NCI-H128 (cell line): ENCODE results near the gene GNAO1.

Experiments used
- DNase-seq: peaks from one replicate; lab custom pipeline; 2025; ENCODE audit not compliant: unreplicated experiment; lab: John Stamatoyannopoulos, UW

GNAO1 gene

DNA sequence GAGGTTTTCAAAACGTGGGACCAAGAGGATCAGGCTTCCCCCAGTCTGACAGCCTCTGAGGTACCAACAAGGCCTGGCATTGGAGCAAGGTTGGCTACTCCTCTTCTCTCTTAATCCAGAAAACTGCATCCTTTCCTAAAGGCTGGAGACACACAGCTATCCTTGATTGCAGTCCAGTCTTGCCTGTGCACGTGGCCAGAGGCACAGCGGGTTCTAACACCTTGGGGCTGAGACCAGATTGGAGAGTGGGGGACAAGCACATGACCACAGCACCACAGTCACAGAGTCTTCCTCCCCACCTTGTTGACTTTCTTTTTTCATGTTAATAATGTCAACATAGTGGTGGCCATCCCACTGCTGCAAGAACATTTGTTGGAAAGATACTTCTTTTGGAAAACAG lies 46.9 kb downstream of the GNAO1 start:
- no peak for DNase-seq

DNA sequence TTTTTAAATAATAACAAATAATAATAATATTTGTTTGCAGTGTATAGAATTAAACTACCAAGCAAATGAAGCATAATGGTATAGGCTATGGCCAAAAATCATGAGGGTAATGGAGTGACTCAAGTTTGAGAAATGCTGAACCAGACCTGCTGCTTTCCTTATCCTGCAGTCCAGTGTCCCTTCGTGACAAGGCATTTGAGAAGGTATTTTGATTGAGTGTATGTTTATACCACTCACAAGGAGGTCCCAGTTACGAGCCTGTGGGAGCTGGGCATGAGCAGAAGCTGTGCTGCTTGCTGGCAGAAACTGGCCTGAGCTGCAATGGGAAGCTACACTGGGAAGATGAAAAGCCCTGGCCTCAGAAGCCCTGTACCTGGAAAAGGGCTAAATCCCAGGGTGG lies 50.3 kb downstream of the GNAO1 start:
- no peak for DNase-seq

DNA sequence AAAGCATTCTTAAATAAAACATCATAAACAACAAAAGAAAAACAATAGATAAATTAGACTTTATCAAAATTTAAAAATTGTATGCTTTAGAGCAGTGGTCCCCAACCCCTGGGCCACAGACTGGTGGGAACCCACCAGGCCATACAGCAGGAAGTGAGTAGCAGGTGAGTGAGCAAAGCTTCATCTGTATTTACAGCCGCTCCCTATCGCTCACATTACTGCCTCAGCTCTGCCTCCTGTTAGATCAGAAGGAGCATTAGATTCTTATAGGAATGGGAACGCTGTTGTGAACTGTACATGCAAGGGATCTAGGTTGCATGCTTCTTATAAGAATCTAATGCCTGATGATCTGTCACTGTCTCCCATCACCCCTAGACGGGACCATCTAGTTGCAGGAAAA lies 51.5 kb downstream of the GNAO1 start:
- DNase-seq, result no peak

DNA sequence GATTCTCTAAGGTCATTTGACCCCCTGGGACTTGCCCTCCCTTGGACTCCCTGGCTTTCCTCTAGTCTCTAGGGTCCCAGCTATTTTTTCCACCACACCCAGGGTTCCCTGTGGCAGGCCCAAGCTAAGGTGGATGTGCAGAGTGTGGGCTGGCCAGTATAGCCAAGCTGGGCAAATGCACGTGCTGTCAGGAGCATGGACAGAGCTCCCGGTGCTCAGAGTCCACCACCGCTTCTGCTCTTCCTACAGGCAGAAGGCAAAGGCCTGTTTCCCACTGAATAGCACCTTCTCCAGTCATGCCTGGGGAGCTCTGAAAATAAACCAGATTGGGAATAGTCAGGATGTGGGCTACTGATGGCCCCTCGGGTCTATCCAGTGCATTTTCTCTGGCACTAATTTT lies 53.3 kb downstream of the GNAO1 start:
- DNase-seq, result no peak

DNA sequence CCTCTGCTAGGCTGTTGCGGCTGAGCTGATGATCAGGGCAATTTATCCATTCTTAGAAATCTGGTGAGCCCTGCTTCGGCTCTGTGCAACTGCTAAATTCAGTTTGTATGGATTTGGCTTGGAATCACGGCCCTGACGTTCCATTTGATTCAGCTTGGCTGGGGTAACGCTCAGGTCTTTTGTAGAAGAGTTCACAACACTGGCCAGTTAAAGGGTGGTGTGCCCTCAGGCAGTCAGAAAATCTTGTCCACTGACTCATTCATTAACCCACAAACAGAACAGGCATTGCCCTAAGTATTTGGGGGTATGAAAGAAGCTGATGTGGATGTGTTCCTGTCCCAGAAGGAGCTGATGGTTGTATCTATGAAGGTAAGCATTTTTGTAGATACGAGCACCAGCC lies 53.9 kb downstream of the GNAO1 start:
- DNase-seq, result no peak

DNA sequence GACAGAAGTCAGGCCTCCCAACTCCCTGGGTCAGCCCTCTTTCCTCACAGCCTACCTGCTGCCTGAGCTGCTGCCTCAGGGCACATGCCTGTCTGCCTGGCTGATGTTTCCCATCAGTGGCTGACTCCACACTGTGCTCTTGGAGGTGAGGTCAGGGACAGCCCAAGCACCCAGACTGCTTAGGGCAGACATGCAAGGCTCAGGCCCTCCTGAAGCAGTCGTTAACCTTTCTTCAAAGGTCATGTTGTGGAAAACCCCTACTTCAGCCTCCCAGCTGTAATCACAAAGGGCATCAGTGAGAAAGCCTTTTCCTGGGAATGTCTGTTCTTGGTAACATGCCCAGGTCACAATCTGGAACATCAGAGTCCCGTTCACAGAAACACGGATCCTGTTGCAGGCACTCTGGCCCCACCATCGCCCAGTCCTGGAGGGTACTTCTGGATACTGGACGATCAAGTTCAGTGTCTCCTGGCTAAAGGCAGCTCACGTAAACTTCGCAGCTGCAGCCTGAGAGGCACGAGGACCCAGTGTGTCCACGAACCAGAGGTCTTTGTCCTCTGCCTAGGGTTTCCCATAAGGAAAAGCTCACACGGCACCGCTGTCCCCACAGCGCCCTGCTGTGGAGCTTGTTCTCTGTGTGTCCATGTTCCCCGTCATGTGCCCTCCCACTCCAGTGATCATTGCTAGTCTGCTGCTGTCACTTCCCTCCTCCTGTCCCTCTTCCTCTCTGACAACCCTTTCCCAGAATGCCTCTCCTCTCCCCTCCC lies 54.9 kb downstream of the GNAO1 start:
- no peak for DNase-seq

DNA sequence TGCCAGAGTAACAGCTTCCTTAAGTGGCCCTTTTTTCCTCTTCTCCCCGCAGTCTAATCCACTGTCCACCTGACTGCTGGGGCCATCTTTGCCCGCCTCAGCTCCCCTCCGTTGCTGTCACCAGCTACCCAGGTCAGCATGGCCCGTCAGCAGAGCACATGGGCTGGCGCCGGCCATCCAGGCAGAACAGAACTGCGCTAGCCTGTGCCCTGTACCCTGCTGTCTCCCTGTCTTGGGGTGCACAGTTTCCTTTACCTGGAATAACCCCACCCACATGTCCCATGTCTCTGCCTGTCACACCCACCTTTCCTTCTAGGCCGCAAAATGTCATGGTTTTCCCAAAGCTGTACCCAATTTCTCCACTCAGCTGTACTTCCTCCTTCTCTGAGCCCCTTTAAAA lies 55.7 kb downstream of the GNAO1 start:
- no peak for DNase-seq

DNA sequence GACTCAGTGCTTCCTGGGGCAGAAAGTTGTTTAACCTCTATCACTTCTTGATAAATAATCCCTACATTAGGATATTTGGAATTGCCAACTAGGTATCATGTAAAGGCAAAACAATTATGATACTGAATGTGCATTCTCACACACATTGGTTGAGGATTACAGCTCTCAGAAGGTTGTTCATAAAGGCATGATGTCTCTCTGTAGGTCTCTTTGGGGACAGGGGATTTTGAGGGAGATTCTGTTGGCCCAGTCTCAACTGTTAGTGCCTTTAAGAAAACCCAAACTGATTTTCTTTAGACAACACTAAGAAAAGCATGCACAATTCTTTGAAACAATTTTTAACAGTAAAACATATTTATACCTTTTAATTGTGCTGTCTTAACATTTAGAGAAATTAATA lies 56.5 kb downstream of the GNAO1 start:
- no peak for DNase-seq

DNA sequence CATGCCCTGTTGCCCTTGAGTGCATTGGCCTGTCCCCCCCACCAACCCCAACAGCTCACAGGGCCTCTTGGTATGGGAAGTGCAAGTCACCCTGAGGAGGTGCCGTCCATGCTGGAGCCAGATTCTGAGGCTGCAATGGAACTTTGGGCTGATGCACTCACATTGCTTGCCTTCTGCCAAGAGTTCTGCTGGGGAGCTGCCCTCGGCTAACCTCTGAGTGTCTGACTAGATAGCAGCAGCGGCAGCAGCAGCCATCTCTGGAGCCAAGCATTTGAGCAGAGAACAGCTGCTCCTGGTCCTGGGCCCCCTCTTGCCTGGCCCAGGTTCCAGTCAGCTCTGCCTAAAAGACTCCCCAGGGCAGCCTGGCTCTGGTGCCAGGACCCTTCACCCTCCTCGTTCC lies 61.5 kb downstream of the GNAO1 start:
- no peak for DNase-seq

DNA sequence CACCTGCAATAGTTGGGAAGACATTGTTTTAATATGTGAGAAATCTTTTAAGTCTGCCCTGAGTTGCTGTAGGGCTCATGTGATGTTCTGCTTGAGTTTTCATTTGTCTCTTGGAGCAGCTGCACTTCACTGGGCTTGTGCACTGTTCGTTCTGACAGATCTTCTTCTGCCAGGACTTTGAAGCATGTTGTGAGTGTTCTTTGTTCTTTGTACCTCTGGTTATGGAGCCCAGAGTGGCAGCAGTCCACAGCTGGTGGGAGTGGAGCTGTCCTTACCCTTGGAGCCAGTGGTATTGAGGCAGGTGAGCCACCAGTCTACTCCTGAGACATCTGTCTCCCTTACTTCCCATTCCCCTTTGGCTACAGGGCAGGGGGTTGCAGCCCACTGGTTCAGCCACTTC lies 64.6 kb downstream of the GNAO1 start:
- DNase-seq, result no peak

DNA sequence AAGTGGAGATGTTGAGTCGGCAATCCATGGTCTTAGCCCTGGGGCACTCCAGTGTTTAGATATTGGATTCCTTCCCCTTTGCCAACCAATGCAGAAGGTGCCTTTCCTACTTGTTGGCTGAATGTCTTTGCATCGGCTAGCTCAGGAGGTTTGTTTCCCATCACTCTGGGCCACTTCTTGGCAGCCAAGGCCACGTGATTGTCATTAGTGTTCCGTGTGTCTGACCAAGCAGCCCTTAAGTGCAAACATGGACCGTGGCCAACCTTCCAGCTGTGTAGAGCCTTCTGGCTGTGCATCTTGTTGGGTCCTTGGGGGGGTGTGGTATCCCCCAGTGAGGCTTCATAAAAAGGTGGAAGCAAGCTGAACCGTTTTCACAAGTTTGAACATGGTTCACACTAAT lies 66.0 kb downstream of the GNAO1 start:
- no peak for DNase-seq

DNA sequence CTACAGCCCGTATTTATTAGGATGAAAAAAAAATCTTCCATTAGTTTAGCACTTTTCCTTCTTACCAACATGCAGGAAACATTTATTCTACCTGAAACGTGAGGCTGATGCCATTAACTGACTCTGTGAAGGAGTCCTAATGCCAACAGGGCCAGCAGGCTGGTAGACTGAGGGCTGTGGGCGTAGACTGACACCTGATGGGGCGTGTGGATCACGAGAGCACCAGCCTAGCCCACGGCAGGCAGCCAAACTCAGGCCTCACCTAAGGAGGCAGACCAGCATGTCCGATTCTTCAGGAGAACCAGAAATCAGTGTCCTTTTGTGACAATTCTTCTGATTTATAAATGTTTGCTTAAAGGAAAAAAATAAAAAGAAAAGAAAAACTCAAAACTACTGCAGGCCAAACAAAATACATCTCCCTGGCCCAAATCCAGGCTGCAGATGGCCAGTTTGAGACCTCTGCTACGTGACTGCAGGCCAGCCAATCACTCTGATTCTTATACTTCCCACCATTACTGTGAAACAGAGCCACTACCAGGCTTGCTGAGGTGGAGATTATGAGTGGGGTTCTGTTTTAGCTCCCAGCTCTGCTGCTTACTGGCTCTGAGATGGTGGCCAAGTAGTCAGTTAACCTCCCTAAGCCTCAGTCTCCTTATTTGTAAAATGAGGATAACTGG lies 66.5 kb downstream of the GNAO1 start:
- no peak for DNase-seq

DNA sequence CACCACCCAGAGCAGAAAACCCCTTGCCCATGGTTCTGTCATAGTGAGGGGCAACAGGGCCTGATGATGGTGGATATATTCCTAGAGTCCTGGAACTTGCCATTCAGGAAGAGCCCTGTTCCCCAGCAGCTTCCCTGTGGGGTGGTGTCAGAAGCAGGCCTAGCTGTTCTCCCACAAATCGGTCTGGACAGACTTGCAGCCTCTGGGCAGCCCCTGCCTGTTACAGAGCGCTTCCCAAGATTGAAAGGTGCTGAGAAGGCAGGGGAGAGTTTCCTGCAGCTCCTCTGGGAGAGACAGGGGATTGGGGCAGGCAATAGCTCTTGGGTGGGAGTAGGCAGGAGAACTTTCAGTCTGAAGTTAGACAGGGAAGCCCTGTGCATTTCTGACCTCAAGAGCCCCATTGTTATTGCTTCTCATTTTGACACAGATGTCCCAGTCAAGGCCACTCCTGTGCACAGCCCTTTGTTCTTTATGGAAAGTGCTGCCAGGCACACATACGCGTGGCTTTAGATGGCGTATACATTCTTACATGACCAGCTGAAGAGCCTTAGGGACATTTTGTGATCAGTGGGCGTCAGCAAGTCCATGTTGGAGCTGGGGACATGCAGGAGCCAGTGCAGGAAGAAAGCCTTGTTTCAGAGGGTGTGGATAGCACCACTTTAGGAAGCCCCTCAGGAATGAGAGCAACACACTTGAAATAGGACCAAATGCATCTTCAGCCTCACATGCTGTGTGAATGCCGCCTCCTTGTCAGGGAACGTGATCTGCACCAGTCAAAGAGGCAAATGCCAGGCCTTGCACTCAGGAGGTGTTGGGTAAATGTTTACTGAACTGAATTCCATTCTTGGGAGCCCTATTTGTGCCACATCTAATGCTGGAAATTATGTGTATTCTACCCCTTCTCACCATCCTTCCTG lies 67.5 kb downstream of the GNAO1 start:
- DNase-seq, result no peak

DNA sequence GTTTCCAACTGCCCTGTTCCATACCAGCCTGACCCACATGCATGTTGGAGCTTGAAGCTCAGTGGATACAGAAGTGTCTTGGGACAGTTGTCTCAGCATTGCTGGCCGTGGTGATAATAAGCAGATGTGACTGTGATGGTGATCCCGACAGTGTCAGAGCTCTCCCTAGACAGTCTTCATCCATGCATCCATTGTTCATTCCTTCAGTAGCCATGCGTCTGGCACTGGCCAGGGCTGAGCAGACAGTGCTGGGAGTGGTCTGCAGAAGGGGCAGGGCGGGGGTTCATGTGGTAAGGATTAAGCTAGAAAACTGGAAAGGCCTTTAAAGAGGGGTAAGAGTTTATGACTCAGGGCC lies 68.1 kb downstream of the GNAO1 start:
- DNase-seq, result no peak

DNA sequence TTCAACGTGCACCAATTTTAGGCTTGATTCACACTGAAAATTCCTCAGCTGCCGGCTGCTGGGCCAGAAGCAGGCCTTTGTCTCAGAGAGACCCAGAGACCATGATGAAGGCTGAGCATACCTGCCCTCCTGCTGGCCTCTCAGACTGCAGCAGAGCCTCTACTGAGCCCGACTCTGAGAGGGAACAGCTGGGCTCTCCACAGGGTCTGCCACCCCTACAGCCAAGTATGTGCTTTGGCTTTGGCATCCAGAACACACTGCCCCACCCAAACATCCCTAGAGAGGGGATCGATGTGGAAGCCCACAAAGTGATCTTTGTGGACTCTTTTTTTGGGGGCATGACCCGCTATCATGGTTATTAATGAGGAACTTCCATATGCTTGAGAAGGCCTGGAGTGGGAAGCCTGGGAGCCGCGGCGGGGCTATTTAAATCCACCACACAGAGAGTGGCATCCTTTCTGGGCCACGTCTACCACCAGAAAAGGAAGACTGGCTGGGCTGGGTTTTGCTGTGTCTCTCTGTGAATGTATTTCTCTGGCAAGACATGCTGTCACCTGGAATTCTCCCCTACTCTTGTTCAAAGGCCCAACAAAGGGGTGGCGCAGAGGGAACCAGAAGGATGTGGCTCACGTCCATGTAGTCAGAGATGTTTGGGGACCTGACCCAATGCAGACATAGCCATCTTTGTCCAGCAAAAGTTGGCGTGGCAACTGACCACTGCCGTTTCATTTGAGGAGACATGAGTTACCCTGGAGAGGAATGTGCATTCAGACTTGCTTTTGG lies 69.3 kb downstream of the GNAO1 start:
- DNase-seq, result no peak

DNA sequence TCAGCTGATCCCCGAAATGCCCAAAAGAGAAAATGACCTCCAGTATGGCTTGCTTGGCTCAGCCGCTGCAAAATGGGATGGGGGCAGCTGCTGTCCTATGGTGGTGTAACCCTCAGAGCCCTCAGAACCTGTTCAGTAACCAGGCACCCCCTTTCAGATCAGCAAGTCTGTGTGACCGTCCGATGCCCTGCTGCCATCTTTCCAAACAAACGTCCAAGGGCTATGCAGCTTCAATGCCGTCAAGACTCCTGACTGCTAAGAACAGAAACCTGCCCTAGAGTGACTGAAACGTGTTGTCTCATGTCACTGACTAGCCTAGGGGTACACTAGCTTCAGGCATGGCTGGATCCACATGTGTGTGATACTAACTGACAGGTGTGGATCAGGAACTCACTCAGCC lies 70.4 kb downstream of the GNAO1 start:
- DNase-seq, result no peak

DNA sequence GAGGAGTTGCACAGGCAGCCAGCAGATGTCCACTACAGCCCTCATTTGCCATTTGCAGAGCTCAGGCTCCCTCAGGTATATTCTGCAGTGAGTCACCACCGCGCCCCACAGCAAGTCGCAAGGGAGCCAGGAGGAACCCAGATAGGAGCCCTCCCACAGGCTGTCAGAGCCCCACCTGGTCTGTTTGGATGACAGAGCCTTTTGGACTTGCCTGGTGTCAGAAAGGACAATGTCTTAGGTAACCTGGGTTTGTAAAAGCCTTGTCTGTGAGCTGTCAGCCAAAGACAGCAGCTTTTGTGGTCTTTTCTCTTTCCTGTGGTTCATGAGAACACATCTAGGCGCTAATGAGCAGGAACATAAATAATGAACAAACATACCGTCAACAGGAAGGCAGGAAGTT lies 70.9 kb downstream of the GNAO1 start:
- no peak for DNase-seq

DNA sequence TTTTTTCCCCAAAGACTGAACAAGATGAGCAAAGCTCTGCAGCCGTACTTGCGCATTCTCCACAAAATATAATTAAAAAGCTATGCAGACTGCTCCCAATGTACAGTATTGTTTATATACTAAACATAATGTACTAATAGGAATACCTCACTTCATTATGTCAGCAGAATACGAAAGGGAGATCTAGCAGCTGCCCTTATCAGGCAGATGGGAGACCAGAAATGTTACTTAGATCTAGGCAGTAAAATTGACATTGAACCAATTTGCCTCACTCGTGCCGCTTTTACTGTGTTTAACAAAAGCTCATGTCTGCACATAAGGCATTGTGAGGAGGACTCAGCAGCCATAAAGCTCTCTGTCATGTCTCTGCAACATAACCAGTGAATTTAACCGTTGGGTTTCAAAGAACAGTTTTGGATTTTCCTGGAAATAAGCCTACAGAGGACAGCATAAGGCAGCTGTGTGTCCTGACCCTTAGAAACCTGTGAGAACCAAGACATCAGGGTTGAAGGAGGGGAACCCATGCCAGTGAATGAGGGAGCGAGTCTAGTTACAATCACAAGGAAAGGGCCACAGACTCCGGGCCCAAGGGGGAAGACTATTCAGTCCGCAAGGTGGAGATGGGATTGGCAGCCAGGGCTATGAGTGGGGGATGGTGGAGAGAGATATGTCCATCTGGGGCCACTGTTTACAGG lies 71.4 kb downstream of the GNAO1 start:
- DNase-seq, result no peak

DNA sequence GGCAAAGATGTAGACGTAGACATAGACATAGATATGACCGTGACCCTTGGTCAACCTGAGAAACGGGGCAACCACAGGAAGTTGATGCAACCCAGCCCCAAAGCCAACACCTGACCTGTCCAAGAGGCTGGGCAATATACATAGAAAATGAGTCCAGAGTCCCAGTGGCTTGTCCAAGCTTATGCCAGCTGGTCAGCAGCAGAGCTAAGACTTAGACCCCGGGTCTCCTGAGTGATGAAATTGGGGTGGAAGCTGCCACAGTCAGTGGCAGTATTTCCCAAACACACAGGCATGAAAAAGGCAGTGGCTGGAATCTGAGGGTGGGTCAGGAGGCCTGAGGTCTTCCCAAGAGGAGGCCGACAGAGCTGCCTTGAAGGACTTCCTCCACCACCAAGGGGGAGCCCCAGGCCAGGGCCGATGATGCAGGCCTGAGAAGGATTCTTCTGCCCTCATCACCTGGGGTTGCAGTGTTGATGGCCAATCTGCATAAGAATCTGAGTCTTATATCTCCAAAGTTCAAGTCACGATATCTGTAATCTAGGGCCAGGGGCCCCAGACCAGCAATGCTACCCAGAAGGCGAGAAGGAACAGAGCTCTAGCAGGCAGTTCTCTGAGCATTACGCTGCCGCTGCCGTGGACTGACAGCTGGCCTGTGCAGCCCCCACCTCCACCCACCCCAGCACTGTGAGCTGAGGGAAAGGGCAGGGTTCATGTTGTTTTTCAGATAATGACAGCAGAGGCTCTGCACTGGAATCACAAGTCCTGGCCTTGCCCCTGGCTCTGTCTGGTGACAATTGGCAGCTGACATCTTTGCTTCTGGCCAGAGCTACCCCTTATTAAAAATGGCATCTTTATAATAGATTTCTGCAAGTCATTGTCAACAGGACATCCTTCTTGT lies 72.7 kb downstream of the GNAO1 start:
- DNase-seq, result no peak

DNA sequence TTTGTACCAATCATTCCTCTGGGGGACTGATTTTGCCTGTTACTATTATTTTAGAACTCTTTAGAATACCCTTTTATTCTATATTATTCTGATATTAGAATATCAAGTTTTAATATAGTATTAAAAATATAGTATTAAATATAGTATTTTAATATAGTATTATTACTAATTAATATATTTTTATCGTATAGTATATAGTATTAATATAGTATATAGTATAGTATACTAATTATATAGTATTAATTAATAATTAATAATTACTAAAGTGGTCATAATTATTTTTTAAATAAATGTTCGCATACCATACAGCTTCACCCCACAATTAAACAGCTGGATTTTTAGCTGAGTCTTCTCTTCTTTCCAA lies 73.3 kb downstream of the GNAO1 start:
- DNase-seq, result no peak
